Immature natural killer cell (primary cell): ENCODE results near the gene CFD. TPM values are rescaled to one million over a fixed set of nuclear protein-coding genes. Genes with fewer than 3 reads are reported as not detected.

ENCODE experiments used
- DNase-seq, 3 donors: peaks; one replicate each; pipeline ENCODE4 v3.0.0; 2022; ENCODE audit warnings: mixed read lengths in 1 of 3
- H3K27ac Mint-ChIP-seq, 6 donors: one replicate each; pipeline ENCODE4 v1.8.0; 2020; ENCODE audit warnings: mixed read lengths in 6 of 6, mild to moderate bottlenecking in 5 of 6, inconsistent platforms in 4 of 6, moderate library complexity in 3 of 6
- H3K27me3 Mint-ChIP-seq, 3 donors: one replicate each; pipeline ENCODE4 v1.8.0; 2020 to 2021; ENCODE audit warnings: low read depth in 3 of 3, mild to moderate bottlenecking in 3 of 3, mixed read lengths in 3 of 3, moderate library complexity in 3 of 3, inconsistent platforms in 1 of 3
- H3K36me3 Mint-ChIP-seq, 3 donors: one replicate each; pipeline ENCODE4 v1.8.0; 2020; ENCODE audit warnings: mixed read lengths in 3 of 3, inconsistent platforms in 2 of 3, mild to moderate bottlenecking in 2 of 3
- H3K4me1 Mint-ChIP-seq, 2 donors: one replicate each; pipeline ENCODE4 v1.8.0; 2020; ENCODE audit warnings: inconsistent platforms in 2 of 2, mild to moderate bottlenecking in 2 of 2, mixed read lengths in 2 of 2, moderate library complexity in 1 of 2
- H3K4me3 Mint-ChIP-seq, 5 donors: one replicate each; pipeline ENCODE4 v1.8.0; 2020; ENCODE audit warnings: mild to moderate bottlenecking in 5 of 5, mixed read lengths in 5 of 5, inconsistent platforms in 3 of 5, moderate library complexity in 3 of 5
- H3K9me3 Mint-ChIP-seq, 6 donors: one replicate each; pipeline ENCODE4 v1.8.0; 2020; ENCODE audit warnings: mild to moderate bottlenecking in 6 of 6, mixed read lengths in 6 of 6, inconsistent platforms in 4 of 6, moderate library complexity in 3 of 6
- polyA plus RNA-seq, 3 donors: library from polyadenylated mRNA; unstranded; fragments of 300-500 nt; fragmentation: Illumina TruSeq; gene quantifications; one replicate each; pipeline ENCODE4 v1.2.3, GENCODE V29; 2021

The CFD gene
- polyA plus RNA-seq, 3 donors from 2014 or later = 1.5 to 4.1 (median 3.6) TPM

DNA sequence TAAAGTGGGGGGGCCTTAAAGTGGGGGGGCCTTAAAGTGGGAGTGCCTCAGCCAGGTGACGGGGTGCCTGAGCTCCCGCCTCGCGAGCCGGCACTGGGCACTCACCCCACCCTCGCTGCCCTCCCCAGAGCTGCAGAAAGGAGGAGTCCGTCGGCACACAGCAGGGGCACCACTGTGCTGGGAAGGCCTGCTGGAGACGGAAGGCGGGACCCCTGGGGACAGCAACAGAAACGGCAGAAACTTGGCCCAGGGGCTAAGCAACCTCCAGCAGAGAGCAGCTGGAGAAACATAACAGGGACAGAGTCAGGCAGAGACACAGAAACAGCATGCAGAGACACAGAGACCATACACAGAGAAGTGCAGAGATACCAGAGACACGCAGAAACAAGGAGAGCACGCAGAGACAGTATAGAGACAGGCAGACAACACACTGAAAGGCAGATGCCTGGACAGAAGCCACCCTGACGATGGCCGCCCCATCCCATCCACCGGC is 7.9 kb downstream of the CFD start:
- no peak overlapping the region for H3K4me3 Mint-ChIP-seq
- peaks cover 9 to 21% (median 13%) of the 10 kb centered on the region in 3 donors for H3K27me3 Mint-ChIP-seq
- no peaks in the 10 kb centered on the region for H3K9me3 Mint-ChIP-seq
- DNase-seq = no peak
- H3K27ac Mint-ChIP-seq = peak overlapping the region in 2 of 6 donors; percentile 40 to 60
- peaks cover 4% of the 10 kb centered on the region in 3 donors for H3K36me3 Mint-ChIP-seq
- peaks cover 14 to 19% of the 10 kb centered on the region in 2 donors for H3K4me1 Mint-ChIP-seq

DNA sequence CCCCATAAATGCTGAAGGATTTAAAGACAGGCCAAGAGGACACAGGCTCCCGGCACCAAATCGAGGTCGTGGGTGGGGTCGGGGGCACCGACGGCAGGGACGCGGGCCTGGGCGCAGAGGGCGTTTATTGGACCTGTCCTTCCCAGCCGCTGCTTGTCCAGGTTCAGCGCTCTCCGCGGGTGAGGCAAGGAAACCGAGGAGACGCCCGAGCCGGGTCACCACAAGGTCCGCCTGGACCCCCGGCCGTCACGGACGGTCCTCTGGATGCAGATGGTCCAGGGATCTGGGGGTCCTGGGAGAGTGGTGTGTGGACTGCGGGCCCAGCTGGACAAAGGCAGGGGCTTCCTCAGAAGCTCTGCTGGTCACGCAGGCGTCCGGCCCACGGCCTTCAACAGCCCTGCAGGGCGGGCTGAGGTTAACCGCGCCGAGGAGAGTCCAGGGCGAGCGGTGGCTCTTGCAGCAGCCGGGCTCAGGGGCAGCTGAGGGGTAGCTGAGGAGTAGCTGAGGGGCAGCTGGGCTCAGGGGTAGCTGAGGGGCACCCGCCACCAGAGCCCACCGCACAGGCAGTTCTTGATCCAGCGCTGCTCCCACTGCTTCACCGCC is 8.5 kb downstream of the CFD start:
- Mint-ChIP-seq H3K4me3 (no peak overlapping the region), H3K4me1 (peaks cover 8 to 18% of the 10 kb centered on the region in 2 donors), H3K27ac (peak overlapping the region in 1 of 6 donors; percentile 60)

DNA sequence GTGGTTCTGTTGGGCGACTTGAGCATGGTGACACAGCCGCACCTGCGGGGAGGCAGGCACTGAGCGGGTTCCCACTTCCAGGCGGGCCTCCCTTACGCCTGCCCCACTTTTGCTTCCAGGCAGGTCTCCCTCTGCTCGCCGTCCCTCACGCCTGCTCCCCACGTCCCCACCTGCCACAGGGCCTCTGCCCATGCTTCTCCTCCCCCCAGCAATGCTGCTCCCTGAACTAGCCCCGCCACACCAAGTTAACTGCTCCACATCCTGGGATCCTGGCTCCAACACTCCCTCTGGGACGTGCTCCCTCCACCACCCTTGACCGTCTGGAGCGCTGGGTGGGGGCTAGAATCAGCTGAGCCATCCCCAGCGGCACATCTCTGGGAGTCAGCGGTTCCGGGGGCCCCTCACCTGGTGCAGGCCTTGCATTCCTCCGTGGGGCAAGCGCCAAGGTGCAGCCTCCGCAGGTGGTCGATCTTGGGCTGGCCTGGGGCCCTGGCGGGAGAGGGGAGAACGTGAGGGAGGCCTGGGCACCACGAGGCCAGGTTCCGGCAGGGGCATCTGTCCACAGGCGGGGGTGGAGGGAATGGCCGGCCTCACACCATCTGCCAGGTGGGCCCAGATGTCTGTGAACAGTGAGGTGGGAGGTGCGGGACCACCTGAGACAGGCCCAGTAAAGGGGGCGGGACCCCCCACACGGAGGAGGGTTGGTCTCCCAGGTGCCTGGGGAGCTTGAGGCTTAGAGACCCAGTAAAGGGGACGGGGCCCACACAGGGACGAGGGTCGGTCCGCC is 9.2 kb downstream of the CFD start:
- Mint-ChIP-seq H3K36me3 (peaks cover 4% of the 10 kb centered on the region in 3 donors), H3K9me3 (no peaks in the 10 kb centered on the region), H3K4me3 (no peak overlapping the region), H3K4me1 (peaks cover 4 to 17% of the 10 kb centered on the region in 2 donors), H3K27me3 (peaks cover 5 to 14% (median 10%) of the 10 kb centered on the region in 3 donors), H3K27ac (no peak overlapping the region)
- no peak for DNase-seq

More for the DNA sequence above, 8.5 kb downstream of the CFD start:
- Mint-ChIP-seq H3K27me3 (peaks cover 6 to 21% (median 11%) of the 10 kb centered on the region in 3 donors), H3K36me3 (peaks cover 4% of the 10 kb centered on the region in 3 donors), H3K9me3 (no peaks in the 10 kb centered on the region)
- DNase-seq = no peak

DNA sequence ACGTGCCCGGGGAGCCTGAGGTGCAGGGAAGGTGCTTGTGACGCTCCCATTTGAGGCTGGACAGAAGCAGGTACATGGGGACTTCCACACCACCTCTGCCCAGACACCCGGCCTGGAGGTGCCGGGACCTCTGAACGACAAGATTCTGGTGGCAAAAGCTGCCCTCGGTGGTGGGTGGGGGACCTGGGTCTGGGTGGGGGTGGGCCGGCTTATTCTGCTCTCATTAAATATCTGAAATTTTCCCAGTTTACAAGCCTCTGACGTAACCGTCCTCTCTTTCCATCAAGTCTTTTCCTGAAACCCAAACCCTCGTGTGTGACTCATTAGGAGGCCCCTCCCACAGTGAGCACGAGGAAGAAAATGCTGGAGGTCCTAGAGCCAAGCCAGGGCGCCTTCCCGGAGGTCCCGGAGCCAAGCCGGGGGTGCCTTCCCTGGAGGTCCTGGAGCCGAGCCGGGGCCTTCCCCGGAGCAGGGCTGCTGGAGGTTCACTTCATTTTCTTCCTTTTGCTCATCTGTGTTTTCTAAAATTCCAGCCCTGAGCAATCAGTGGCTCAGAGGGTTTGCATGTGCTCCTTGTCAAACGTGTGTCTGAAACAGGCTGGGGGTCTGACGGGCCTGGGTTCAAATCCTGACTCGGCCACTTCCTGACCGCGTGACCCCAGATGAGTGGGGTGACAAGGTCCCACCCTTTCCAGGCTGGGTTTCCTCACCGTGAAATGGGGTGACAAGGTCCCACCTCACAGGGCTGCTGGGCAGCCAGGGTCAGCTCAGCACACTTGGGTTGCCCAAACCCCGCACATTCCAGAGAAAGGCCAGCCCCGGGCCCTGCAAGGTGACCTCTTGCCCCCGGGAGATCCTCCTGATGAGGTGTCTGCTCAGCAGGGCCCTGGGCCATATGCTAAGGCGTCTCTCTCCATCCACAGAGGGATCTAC is 10.0 kb downstream of the CFD start:
- Mint-ChIP-seq H3K27me3 (peaks cover 3 to 11% (median 8%) of the 10 kb centered on the region in 3 donors), H3K4me1 (peaks cover 0 to 13% of the 10 kb centered on the region in 2 donors), H3K27ac (peak overlapping the region in 2 of 6 donors; percentile 35 to 60), H3K36me3 (peaks cover 4% of the 10 kb centered on the region in 3 donors), H3K4me3 (no peak overlapping the region), H3K9me3 (no peaks in the 10 kb centered on the region)
- no peak for DNase-seq

DNA sequence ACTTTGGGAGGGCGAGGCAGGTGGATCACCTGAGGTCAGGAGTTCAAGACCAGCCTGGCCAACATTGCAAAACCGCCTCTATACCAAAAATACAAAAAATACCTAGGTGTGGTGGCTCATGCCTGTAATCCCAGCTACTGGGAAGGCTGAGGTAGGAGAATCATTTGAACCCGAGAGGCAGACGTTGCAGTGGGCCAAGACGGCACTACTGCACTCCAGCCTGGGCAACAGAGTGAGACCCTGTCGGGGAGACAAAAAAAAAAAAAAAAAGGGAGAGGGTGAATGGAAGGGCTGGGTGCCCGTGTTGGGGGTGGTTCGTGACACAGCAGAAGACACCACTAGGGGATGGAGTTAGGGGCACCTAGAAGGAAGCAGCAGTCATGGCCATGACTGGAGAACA is 10.8 kb downstream of the CFD start:
- Mint-ChIP-seq H3K27me3 (peaks cover 3 to 11% (median 8%) of the 10 kb centered on the region in 3 donors), H3K4me3 (no peak overlapping the region), H3K4me1 (peaks cover 0 to 13% of the 10 kb centered on the region in 2 donors)

DNA sequence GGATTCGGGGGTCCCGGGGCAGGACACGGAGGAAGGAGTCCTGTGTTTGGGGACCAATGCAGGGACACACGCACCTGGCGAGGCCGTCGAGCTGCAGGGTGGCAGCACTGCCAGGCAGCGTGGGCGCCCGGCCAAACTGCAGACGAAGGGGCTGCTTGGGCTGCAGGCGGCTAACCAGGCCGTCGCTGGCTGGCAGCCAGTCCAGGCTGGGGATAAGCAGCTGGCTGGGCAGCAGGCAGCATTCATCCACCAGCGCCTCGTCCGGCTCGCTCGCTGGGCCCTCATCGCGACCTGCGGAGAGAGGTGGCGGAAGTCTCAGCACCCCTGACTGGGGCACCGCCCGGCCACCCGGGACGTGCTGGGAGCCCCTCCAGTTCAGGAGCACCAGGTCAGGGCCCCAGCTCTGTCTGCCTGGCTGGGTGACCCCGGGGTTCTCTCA is 11.5 kb downstream of the CFD start:
- peaks cover 3 to 11% (median 8%) of the 10 kb centered on the region in 3 donors for H3K27me3 Mint-ChIP-seq
- H3K4me3 Mint-ChIP-seq = no peak overlapping the region
- H3K9me3 Mint-ChIP-seq = no peaks in the 10 kb centered on the region
- H3K27ac Mint-ChIP-seq = no peak overlapping the region
- H3K36me3 Mint-ChIP-seq = peaks cover 4 to 5% (median 4%) of the 10 kb centered on the region in 3 donors
- no peak for DNase-seq
- H3K4me1 Mint-ChIP-seq = peaks cover 0 to 13% of the 10 kb centered on the region in 2 donors

More for the DNA sequence above, 10.8 kb downstream of the CFD start:
- Mint-ChIP-seq H3K27ac (peak overlapping the region in 1 of 6 donors; percentile 65), H3K36me3 (peaks cover 4% of the 10 kb centered on the region in 3 donors), H3K9me3 (no peaks in the 10 kb centered on the region)
- no peak for DNase-seq

DNA sequence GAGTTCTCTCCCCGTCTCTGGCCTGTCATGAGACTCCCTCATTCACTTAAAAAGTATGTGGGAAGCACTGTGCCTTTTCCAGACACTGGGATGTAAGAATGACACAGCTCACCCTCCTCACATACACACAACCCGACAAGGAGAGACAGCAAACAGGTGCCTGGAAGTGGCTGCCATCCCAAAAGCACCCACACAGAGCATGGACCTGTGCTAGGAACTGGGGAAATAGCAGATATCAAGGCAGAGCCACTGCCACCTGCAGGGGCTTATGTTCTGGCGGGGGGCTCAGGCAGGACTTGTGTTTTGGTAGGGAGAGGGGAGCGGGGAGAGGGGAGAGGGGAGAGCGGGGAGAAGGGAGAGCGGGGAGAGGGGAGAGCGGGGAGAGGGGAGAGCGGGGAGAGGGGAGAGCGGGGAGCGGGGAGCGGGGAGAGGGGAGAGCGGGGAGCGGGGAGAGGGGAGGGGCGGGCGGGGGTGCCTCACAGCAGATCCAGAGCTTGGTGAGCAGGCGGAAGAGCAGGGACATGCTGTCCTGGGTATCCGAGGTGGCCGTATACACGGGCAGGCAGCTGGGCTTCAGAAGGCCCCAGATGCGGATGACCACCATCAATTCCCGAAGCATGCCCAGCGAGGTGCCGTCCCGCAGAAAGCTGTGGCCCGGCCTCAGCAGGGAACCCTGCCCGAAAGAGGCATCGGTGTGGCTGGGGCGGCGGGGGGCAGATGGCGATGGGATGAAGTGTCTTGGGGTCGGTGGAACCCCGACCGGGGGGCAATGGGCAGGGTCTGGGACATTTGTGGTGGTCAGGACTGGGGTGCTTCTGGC is 12.2 kb downstream of the CFD start:
- Mint-ChIP-seq H3K9me3 (no peaks in the 10 kb centered on the region), H3K36me3 (peaks cover 4 to 8% (median 4%) of the 10 kb centered on the region in 3 donors), H3K27me3 (peaks cover 3 to 11% (median 8%) of the 10 kb centered on the region in 3 donors), H3K27ac (peak overlapping the region in 3 of 6 donors; percentile 30 to 64 (median 61)), H3K4me3 (no peak overlapping the region), H3K4me1 (peaks cover 0 to 13% of the 10 kb centered on the region in 2 donors)
- DNase-seq = peak in 1 of 3 donors; percentile 33

DNA sequence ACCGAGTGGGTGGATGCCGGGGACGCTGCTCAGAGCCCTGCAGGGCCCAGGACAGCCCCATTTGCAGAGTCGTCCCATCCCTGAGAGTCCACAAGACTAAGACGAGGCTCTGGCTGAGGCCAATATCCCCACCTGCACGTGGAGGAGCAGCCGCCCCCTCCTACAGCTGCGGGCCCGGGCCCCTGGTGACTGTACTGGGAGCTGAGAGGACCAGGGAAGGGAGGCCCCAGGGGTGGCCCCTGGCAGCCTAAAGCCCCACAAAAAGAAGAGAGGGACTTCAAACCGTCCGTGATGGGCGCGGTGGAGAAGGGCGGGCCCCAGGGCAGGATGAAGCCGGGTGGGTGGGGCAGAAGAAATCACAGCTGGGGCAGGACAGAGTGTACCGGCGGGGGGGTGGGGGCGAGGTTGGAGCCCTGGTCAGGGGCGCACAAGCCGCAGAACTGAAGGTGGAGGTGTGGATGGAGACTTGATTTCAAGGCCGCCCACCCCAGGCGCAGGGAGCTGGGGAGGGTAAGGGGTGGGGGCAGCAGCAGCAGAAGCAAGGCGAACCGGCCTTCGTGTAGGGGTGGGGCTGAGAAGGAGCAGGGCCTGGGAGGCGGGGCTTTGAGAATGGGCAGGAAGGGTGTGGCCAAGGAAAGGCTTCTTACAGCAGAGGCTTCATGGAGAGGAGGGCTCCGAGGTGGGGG is 12.9 kb downstream of the CFD start:
- peaks cover 3 to 11% (median 8%) of the 10 kb centered on the region in 3 donors for H3K27me3 Mint-ChIP-seq
- H3K36me3 Mint-ChIP-seq = peaks cover 2 to 7% (median 3%) of the 10 kb centered on the region in 3 donors
- peak overlapping the region in 4 of 6 donors; percentile 17 to 78 (median 63) for H3K27ac Mint-ChIP-seq
- H3K4me1 Mint-ChIP-seq = peaks cover 0 to 13% of the 10 kb centered on the region in 2 donors
- no peaks in the 10 kb centered on the region for H3K9me3 Mint-ChIP-seq
- peak overlapping the region in 4 of 5 donors; percentile 35 to 70 (median 69) for H3K4me3 Mint-ChIP-seq
- peak in 2 of 3 donors; percentile 67 to 71 for DNase-seq

DNA sequence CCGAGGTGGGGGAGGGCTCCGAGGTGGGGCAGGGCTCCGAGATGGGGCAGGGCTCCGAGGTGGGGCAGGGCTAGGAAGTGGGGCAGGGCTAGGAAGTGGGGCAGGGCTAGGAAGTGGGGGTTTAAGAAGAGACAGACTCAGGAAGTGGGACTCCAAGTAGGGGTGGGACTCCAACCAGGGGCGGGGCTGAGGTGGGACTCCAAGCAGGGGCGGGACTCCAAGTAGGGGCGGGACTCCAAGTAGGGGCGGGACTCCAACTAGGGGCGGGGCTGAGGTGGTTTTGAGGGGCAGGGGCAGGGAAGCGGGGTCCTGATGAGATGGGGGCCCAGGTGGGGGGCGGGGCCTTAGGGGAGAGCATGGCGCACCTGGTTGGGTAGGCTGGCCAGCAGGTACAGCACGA is 13.6 kb downstream of the CFD start:
- Mint-ChIP-seq H3K36me3 (peaks cover 0 to 4% (median 0%) of the 10 kb centered on the region in 3 donors), H3K27ac (peak overlapping the region in 3 of 6 donors; percentile 64 to 81 (median 73)), H3K9me3 (no peaks in the 10 kb centered on the region), H3K4me3 (peak overlapping the region in 3 of 5 donors; percentile 54 to 72 (median 70)), H3K27me3 (peaks cover 3 to 11% (median 8%) of the 10 kb centered on the region in 3 donors), H3K4me1 (peaks cover 0 to 13% of the 10 kb centered on the region in 2 donors)
- DNase-seq = peak in 2 of 3 donors; percentile 64 to 69

DNA sequence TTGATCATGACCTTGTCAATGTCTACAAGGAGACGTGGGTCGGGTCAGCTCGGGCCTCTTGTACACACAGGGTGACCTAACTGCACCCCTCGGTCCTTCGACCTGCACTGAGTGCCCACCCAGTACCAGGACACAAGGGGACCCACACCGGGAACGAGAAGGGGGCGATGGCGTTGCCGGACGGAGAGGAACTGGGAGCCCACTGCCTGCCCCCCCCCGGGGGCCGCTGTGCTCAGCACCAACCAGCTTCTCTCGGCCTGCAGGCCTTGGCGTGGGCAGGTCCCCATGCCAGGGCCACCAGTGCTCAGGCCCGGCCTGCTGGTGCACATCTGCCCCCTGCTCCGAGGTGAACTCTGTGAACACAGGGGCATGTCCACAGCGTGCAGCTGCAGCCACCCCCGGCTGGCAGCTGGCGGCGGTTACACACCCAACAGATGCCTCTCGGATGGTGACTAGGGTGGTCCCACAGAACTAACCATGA is 14.1 kb downstream of the CFD start:
- no peak overlapping the region for H3K4me3 Mint-ChIP-seq
- H3K36me3 Mint-ChIP-seq = peaks cover 0 to 4% (median 0%) of the 10 kb centered on the region in 3 donors

DNA sequence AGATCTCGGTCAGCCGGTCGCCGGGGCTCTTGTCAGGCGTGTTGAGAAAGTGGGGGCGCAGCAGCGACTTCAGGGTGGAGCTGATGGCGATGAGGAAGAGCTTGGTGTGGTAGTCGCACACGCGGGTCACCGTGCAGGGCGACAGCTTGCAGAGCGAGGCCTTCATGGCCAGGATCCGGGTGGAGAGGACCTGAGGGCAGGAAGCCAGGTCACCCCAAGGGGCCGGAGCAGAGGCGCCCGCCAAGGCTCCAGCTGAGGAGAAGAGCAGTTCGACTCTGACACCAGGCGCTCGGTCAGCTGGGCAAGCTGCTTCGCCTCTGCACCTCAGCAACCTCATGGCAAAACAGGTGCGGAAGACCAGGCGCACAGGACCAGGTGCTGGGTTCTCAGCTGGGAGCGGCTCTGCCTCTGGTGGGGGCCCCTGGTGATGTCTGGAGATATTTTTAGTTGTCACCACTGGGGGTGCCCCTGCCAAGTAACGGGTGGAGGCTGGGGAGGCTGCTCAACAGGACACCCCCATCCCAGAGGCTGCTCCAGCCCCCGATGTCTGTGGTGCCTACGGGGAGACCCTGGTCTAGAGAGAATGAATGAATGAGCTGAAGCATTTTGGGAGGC is 15.9 kb downstream of the CFD start:
- no peaks in the 10 kb centered on the region for H3K9me3 Mint-ChIP-seq
- no peak overlapping the region for H3K4me3 Mint-ChIP-seq
- no peak for DNase-seq
- H3K4me1 Mint-ChIP-seq = peaks cover 0 to 13% of the 10 kb centered on the region in 2 donors
- H3K27me3 Mint-ChIP-seq = peaks cover 2 to 10% (median 6%) of the 10 kb centered on the region in 3 donors
- H3K27ac Mint-ChIP-seq = peak overlapping the region in 1 of 6 donors; percentile 16
- peaks cover 0 to 9% (median 0%) of the 10 kb centered on the region in 3 donors for H3K36me3 Mint-ChIP-seq

More for the DNA sequence above, 14.1 kb downstream of the CFD start:
- H3K4me1 Mint-ChIP-seq = peaks cover 0 to 13% of the 10 kb centered on the region in 2 donors
- no peaks in the 10 kb centered on the region for H3K9me3 Mint-ChIP-seq
- no peak for DNase-seq
- no peak overlapping the region for H3K27ac Mint-ChIP-seq
- H3K27me3 Mint-ChIP-seq = peaks cover 3 to 11% (median 8%) of the 10 kb centered on the region in 3 donors
